Eye (tissue), 1 donor: Measurements from ENCODE around the gene SOBP.

ENCODE experiments used
- DNase-seq: peaks from one replicate; pipeline ENCODE4 v3.0.0-alpha.2; 2015

Gene SOBP

DNA sequence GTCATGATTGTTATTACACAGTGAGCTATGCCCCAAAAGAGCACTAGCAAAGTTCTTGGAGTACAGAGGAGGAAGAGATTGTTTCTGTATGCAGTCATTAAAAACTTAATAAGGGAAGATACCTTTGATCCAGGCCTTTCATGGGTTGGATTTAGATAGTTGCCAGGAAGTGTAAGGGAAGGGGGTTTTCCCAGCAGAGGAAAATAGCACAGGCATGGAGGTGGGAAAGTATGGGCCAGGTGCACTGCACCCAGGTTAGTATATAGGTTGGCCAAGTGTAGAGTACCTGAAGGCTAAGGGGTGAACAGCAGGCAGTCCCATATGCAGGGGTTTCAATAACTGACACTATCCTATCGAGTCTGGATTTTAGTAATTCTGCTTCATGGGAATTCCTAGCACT lies 101.4 kb downstream of the SOBP start:
- DNase-seq = no peak

DNA sequence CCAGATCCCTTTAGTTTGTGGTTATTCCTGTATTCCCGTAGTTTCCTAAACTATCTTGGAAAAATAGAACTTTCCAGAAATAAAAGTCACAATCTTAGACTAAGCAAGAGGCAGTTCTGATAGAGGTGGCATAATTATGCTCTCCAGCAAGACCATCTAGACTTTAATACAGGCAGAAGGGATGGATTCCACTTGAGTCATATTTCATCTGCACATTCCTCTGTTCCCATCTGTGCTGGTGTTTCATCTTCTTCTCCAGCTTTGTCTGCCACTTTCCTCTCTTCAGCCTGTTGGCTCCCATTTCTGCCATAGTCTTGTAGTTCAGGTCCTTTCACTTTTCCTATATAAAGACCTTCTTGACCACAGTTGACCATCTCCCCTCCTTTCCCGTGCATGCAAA lies 102.9 kb downstream of the SOBP start:
- DNase-seq = no peak

DNA sequence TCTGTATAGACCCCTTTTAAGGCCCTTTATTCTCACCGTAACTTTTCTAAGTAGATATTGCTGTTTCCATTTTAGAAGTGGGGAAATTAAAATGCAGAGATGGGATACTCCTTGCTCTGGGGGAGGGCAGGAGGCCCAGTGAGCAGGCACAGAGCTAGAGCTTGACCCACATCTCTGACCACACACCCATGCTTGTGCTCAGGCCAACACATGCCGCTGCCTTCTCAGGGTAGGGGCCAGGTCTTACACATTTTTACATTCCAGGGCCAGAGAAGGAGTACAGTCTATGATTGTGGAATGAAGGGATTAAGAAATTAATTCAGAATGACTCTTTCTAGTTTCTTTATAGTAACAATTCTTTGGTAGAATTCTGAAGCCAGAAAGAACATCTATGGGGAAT lies 104.8 kb downstream of the SOBP start:
- DNase-seq = no peak

DNA sequence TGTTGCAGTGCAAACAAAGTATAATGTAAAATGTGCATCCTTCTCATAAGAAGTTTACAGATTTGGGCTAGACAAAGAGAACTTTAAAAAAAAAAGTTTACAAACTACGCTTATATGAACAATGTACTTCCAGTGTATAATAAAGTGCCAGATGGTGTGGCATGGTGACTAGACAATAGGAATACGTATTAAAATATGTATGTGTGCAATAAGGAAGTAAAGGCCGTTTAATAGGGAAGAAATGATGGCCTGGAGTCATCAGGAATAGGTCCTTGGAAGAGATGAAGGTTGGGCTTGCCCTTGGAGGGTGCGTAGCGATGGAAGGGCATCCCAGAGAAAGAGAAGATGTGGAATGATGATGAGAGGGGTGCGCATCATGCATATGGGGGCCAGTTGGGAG lies 108.2 kb downstream of the SOBP start:
- DNase-seq = no peak

DNA sequence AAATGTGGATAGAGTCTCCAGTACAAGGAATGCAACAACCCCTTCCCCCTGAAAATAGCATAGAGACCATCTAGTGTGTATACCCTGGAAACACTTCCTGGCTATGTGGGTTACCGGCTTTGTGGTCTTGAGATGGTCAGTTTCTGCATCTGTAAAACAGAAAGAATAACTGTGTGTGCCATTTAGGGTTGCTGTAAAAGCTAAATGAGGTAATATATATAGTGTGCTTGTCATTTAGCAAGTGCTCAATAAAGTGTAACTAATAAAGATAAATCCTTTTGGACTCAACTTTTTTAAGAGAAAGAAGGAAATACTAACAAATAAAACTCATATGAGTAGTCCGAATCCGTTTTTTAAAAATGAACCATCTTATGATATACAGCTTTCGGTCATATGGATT lies 109.1 kb downstream of the SOBP start:
- no peak for DNase-seq

DNA sequence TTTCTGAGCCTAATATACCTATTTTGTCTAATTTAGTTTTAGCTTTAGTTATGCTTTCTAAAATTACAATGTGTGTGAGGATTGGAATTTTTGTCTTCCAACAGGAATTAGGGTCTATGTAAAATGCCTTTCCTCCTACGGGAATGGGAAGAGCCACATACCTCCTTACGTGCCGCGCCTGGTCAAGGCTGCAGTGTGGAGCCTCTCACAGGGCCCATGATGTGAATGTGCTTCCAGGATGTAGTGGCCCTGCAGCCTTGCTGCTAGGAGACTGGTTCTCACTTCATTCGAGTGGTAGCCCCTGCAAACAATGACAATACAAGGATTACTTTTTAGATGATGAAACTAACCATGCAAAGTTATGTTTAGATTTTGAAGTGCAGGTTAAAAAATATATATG lies 110.2 kb downstream of the SOBP start:
- DNase-seq = no peak

DNA sequence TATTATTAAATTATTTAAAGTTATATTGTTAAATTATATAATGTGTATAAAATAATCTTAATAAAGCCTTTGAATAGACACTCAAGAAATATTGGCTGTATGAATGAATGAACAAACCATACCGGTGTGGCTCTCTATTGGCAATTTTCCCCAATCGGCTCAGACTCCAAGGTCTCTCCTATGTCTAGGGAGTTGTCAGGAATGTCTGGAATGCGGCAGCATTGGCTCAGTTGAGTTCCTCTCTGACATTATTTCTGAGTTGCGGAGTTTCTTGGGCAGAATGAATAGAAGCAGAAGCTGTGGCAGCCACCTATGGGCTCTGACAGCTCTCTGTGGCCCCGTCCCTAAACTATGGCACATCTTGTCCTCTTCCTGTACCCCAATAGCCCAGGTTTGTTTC lies 111.0 kb downstream of the SOBP start:
- peak; percentile 73 for DNase-seq

DNA sequence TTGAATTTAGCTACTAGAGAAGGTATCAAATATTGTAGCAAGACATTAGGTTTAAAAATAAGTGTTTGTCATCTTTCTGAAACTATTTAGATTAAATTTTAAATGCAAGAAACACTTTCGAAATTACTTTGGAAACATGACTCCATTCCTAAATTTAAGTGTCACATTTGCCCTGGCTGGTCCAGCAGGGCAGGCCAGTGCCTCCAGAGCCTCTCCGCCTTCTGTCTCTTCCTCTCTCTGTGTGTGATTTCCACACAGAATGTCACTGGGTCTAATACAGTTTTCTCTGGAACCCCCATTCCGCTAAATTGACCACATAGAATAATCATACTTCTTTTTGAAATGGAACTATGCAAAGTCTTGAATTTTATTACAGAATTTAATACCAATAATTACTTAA lies 111.5 kb downstream of the SOBP start:
- no peak for DNase-seq

DNA sequence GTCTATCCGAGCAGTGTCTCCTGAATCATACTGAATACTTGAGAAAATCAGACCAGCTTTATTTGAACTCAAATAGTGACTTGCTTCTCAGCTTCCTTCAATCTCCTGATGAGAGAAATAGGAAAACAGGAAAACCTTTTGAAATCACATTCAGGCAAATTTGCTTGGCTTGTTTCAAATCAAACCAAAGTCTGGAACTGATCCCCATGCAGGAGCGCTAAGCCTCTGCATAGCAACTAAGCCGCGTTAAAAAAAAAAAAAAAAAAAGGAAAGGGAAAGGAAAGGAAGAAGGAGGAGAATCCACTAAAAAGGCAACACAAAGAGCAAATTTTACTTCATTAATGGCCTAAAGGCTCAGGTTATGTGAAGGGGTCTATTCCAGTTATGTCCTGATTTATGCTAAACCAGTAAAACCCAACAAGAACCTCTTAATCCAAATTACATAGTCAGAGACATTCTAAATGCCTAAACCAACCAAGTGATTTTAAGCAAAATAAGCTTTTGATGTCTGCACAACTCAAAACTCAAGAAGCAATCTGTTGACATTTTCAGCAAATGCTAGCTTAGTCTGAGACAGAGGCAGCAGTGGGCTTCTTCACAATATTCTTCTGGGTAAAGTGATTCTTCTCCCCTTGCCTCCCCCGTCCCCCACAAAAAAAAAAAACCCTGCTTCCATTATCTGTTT lies 112.5 kb downstream of the SOBP start:
- no peak for DNase-seq

DNA sequence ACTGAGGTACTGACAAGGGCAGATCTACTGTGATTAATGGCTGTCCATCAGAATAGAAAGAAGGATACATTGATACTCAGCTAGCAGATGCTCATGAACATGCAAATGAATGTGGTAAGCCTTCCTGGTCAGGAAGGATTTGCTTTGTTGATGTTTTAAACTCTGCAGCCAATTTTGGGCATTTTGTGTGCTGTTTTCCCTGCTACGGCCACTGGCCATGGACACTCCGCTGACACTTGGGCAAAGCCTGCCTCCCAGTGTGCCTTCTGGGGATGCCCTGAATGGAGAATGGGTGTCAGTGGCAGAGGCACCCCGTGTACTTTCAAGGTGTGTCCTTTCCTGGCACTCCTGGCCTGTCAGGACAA lies 113.1 kb downstream of the SOBP start:
- no peak for DNase-seq

DNA sequence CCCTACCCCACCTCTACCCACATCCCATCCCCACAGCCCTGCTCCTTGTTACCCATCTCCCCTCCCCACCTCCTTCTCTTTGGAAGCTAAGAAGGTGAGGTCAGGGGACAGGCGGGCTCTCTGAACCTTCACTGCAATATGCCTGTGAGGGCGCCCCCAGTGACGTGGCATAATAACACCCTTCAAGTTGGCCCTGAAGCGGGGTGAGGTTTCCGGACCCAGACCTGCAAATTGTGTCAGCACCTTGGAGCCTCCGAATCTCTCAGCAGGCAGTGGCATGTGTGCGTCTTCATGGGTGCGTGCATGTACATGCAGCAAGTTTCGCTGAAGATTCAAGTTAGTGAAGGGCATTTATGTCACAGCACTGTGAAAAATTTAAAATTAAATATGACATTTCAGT lies 114.6 kb downstream of the SOBP start:
- DNase-seq = no peak

DNA sequence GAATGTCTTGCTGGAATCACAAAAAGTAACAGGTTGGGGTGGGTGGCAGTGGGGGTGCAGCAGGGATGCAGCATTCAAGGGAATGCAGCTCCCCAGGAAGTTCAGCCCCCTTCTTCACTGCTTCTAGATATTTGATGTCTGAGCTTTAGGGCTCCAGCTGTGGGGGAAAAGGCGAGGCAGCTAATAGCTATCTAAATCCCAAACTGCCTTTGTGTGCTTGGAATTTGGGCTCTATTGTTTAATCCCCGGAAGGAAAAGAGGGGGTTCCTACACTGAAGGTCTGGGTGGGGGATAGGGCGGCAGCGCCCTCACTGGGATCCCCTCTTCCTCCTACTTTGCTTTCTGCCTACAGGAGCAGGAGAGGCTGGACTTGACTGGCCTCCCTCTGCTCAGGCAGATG lies 116.5 kb downstream of the SOBP start:
- no peak for DNase-seq

DNA sequence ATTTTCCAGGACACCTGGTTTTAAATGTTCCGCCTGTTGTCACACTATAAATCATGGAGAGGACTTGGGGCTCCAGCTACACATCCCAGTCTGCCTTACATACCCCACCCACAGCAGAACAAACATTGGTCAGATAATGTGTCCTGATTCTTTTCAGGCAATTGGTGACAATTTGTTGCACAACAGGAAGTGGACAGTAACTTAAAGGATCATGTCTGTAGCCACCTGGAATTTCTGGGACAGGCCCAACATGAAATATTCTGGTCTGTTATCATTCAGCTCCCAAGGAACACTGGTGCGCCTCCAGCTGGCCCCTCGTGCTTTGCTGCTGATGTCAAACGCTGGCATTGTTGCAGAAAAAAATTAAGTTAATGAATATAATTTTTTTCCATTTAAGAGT lies 117.2 kb downstream of the SOBP start:
- no peak for DNase-seq

DNA sequence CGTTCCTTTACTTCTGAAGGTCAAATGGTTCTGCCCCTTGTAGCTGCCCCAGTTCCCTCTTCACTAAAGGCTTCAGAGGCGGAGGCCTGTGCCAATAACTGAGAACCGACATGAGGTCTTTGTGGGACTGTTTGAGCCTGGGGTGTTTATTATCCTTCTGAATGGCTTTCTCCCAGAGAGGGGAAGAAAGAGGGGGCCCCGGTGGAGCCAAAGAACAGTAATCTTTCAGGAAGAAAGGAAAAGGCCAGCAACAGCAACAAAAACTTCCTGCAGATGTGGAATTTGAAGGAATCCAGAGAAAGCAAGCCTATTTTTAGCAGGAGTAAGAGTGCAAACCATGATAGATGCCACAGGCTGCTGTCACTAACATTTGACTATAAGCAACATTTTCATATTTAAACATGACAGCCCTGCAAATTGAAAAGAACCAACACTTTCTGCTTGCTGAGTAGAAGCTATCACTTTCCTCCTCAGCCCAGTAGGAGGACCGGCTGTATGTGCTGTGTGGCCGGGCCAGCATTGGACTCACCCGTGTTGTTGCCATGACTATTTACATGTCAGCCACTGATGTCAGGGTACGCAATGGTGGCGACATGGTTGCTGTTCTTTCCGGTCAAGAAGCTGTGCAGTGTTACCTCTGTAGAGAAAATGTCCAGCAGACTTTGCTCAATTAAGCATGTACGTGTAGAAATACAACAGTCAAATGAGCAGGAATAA lies 121.3 kb downstream of the SOBP start:
- DNase-seq = no peak

DNA sequence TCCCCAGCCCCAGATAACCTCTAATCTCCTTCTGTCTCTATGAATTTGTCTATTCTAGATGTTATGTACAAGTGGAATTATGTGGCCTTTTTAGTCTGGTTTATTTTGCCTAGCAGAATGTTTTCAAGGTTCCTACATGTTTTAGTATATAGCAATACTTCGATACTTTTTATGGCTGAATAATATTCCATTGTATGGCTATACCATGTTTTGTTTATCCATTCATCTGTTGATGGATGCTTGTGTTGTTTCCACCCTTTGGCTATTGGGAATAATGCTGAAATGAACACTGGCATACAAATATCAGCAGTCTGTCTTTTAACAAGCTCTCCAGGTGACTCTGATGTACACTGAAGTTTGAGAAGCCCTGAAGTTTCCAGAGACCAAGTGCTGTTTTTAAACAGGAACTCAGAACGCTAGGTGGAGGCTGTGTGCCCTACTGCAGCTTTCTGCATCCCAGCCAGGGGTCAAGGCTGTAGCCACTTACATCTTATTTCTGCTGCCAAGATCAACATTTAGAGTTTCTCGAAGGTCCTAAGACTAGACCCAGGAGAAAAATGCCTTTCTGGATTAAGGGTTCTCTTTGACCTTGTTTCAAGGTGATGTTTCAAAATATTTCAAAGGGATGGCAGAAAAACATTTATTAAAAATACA lies 123.0 kb downstream of the SOBP start:
- DNase-seq = no peak

DNA sequence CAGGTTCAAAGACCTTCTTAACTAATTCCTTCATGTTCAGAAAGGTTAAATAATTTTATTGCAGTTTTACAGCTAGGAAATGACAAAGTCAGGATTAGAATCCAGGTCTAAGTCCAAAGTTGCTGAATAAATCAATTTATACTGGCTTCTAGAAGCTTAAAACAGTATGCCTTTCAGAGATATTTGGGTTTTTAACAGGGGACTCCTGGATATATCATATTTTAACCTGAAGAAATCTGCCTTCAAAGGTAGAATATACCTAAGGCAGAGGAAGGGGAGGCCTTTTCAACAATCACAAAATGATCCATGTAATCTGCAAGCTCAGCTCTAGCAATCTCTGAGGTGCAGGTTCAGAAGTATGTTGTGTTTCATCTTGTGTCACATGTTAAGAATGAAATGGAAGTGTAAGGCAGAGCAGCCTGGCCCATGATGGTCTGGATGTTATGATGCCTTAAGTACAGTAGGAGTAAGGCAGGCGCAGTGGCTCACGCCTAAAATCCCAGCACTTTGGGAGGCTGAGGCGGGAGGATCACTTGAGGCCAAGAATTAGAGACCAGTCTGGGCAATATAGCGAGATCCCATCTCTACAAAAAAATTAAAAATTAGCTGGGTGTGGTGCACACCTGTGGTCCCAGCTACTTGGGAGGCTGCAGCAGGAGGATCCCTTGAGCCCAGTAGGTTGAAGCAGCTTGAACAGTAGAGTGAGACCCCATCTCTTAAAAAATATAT lies 123.9 kb downstream of the SOBP start:
- no peak for DNase-seq

DNA sequence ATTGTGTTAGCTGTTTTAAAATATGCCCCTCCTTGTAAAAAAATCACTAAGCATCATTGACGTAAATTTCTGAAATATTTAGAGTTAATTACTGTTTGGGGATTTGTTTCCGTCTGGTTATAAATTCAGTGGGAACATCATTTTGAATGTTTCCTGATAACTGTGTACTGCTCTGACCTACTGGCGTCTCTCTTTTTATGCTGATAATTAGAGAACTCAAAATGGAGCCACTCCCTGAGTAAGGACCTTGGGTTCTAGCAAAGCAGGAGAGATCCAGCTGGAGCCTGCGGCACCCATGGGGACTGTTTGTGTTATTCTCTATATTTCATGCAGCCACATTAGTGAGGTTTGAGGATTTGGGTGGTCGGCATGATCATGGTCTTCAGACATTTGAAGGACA lies 124.9 kb downstream of the SOBP start:
- DNase-seq = no peak

DNA sequence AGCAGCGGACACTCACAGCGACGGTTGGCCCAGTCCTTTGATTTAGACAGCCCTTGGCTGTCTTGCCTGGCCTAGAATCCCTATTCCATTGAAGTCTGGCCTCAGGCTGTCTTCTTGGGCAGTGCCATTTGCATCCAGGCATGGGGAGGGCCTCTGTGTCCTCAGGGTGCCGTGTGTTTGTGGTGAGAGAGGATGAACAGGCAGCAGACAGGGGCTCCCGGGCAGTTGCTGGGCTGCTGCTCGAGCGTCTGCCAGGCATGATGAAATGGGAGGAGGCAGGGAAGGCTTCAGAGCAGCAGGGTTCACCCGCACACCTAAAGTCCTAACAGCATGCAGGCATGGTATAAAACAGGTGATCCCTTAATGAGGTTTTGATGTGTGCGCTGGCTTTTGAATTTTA lies 126.9 kb downstream of the SOBP start:
- peak; percentile 85 for DNase-seq

DNA sequence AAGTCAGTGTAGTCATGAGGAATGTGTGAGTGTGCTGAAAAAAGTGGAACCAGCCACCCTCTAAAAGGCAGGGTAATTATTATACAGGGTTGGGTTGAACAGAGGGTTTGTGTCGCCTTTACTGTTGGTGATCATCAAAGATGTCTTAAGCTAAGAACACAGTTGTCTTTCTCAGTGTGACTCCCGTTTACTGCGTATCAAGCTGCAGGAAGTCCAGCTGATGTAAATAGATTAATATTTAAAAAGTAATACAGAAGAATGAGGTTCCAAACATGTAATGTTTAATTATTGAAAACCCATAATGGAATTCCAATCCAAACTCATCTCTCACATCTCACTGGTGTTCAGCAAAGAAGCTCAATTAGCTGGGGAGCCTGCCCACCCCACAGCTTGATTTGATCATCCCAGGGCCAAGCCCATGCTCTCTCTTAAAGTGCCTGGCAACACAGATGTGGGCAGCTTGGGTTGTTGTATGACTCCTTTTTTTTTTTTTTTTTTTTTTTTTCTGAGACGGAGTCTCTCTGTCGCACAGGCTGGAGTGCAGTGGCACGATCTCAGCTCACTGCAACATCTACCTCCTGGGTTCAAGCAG lies 127.5 kb downstream of the SOBP start:
- no peak for DNase-seq

DNA sequence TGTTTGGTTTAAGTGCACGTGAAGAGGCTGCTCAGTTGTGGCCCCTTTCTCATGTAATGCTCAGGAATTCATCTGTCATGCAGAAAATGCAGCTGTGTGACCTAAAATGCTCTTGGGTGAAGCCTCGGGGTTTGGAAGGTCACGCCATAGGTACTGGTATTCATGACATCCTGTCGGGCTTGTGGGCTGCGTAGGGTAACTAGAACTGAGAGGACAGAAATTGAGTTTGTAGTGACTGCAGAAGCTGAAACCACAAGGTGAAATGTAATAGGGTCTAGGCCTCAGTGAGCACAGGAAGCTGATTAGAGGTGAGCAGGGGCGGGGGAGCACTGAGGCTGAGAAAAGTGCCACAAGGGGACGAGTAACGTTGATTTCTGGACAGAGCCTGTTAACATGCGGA lies 128.8 kb downstream of the SOBP start:
- no peak for DNase-seq

DNA sequence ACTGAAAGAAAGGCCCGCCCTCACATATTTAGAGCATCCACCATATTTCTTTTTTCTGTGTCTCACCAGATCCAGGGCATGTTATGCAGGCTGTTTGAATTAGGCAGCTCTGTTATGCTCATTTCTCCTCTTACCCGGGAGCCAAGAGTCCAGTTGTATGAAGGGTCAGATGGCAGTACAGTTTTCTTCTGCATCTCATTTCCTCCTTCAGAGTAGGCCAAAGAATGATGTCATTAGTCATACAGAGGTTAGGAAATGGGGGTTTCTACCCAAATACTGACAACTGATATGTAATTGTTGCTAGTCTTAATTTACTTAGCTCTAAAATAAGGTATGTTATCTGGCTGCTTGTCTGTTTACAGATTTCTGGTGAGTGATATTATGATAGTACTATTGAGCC lies 130.8 kb downstream of the SOBP start:
- DNase-seq = no peak

DNA sequence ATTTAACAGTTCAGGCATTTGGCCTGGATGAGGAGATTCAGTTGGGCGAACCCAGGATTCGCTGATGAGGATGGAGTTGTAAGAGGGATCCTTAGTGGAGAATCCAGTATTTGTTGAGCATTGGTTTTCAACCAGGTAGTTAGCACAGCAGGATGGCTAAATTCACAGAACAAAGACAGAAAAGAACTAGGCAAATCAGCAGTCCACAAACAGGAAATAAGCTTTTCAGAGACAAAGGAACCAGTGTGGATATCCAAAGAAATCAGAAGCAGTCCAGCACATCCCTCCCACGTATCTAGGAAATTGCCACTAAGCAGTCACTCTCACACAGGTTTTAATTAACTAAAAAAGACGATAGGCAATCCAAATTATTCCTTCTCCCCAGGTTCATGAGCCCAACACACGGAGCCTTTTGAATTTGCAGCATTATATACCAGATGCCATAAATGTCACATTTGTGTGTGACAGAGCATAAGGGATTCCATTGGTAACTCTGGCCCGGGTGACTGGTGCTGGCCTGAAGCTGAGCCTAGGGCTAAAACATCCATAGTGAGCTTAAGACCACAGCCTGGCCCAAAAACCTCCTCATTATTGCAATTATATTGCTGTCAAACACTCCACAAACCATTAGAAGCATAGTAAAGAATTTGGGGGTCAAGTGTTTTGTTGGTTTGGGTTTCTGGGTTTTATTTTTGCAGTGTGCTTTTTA lies 131.5 kb downstream of the SOBP start:
- DNase-seq = peak; percentile 74

DNA sequence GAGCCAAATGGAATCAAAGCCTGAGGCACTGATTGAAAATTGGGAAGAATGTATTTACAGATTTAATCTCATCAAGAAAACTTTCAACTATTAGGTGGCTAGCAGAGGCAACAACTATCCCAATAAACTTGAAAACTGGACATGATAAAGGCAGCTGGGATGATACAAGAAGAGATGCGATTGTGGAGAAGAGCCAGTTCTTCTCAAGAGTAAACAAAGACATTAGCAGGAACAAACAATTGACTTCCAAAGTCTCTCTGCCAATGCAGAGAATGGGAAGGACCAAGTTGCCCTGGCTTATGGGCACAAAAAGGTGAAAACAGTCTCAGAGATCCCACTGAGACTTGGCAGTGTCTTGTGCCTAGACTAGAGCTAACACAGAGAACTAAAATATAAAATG lies 132.4 kb downstream of the SOBP start:
- DNase-seq = no peak
